Stomach (tissue), 9 donors: ENCODE results near the gene TMEM106B. TPM values are rescaled to one million over a fixed set of nuclear protein-coding genes. Genes with fewer than 3 reads are reported as not detected.
A peak's percentile ranks its signal among the peaks of the same experiment; 100 is the strongest.
"Not testable (repeated sequence)": the region's sequence is repeated elsewhere in the genome, so short reads cannot be mapped to it uniquely, and the experiment has no call there.

Source experiments
- DNase-seq, 2 donors: peaks; one replicate each; pipeline versions ENCODE4 v3.0.0 to v3.0.0-alpha.2; 2013 to 2019
- H3K27ac ChIP-seq, 5 donors: fragments of 200-600 bp in 4 of 5; sonication (generic) in 4 of 5; one replicate each; pipeline ENCODE4 v1.5.1; 2013 to 2019; ENCODE audit warnings: mild to moderate bottlenecking in 1 of 5, moderate library complexity in 1 of 5
- H3K27me3 ChIP-seq, 3 donors: fragments of 200-600 bp; sonication (generic); one replicate each; pipeline ENCODE4 v1.5.1; 2017 to 2019; ENCODE audit warnings: mixed run types in 1 of 3
- H3K36me3 ChIP-seq, 4 donors: fragments of 200-600 bp; sonication (generic); 1 replicate in 3 of 4; 2 replicates in 1 of 4; pipeline ENCODE4 v1.5.1; 2016 to 2019
- H3K4me1 ChIP-seq, 4 donors: fragments of 200-600 bp; sonication (generic); one replicate each; pipeline ENCODE4 v1.5.1; 2016 to 2019
- H3K4me3 ChIP-seq, 4 donors: fragments of 200-600 bp; sonication (generic) in 3 of 4; one replicate each; pipeline ENCODE4 v1.5.1; 2016 to 2019; ENCODE audit warnings: mild to moderate bottlenecking in 1 of 4
- H3K9me3 ChIP-seq, 4 donors: fragments of 200-600 bp; sonication (generic); one replicate each; pipeline ENCODE4 v1.5.1; 2016 to 2019
- CTCF ChIP-seq, 7 experiments: fragments of 450-650 bp in 4 of 7; fragments of 200-600 bp in 3 of 7; sonication (generic) in 3 of 7; IDR thresholded peaks; one replicate each; pipeline ENCODE4 v1.5.1; 2016 to 2019; ENCODE audit warnings: antibody characterized with exemption in 7 of 7, control low read depth in 2 of 7, mild to moderate bottlenecking in 1 of 7
- EP300 ChIP-seq: sonication (generic); formaldehyde crosslinking; IDR thresholded peaks from one replicate; pipeline ENCODE4 v1.6.1; 2017; ENCODE audit warnings: antibody characterized with exemption
- POLR2A ChIP-seq, 4 donors: fragments of 450-650 bp; IDR thresholded peaks; one replicate each; pipeline ENCODE4 v1.6.1; 2016; ENCODE audit warnings: antibody characterized with exemption in 4 of 4, control low read depth in 2 of 4, mild to moderate bottlenecking in 1 of 4, moderate library complexity in 1 of 4
- POLR2AphosphoS5 ChIP-seq, 3 donors: sonication (generic); formaldehyde crosslinking; IDR thresholded peaks; one replicate each; pipeline ENCODE4 v1.6.1; 2016; ENCODE audit warnings: antibody characterized with exemption in 3 of 3
- WGBS, 5 donors: extraction: QIAGEN DNeasy Blood & Tissue Kit in 3 of 5; methylation state at CpG; one replicate each; pipeline versions ENCODE4 v1.1.5 to v1.1.7; 2013 to 2018; 5-methylcytosine and 5-hydroxymethylcytosine counted together
- intact Hi-C: fragments of 100-400 bp; cut with DNase I; formaldehyde crosslinking; loops from one replicate; pipeline ENCODE4 v1.15.1; 2023; ENCODE audit warnings: low total_unique reads
- polyA plus RNA-seq, 3 donors: library from polyadenylated mRNA; stranded (reverse); fragments of 200-250 nt; gene quantifications; one replicate each; pipeline ENCODE4 v1.2.3, GENCODE V29; 2013
- total RNA-seq, 5 donors: library from RNA; depleted of rRNA; stranded (reverse); fragments of >200 nt; gene quantifications; one replicate each; pipeline versions ENCODE4 v1.1.0 to v1.2.3, GENCODE V29; 2014 to 2016
- donor health status: healthy with polysubstance abuse.
- donor health status: Bipolar disorder and iron deficiency.
- donor health status: healthy.

The TMEM106B gene
- total and polyA plus RNA-seq, 8 donors: 5.0 to 85.5 (median 18.4) TPM

- peaks cover 0 to 17% (median 8%) of the 10 kb centered on the region in 4 donors for H3K4me1 ChIP-seq
- 36 to 55% (median 39%) methylated on average over 1 of the region's 1 CpG for WGBS, 5 donors
- no peak for DNase-seq
These were observed 11.9 kb downstream of the TMEM106B start for GRCh38 chr7:12222889-12223579.

GRCh38 chr7:12225017-12225416, 13.9 kb downstream of the TMEM106B start:
- peaks cover 0 to 17% (median 8%) of the 10 kb centered on the region in 4 donors for H3K4me1 ChIP-seq
- 80 to 90% (median 88%) methylated on average over 7 of the region's 7 CpGs for WGBS, 5 donors
- H3K4me3 ChIP-seq, DNase-seq, H3K27me3 ChIP-seq, intact Hi-C loops, H3K9me3 ChIP-seq, H3K27ac ChIP-seq: not testable (repeated sequence)
- peaks cover 5 to 41% (median 32%) of the 10 kb centered on the region in 4 donors for H3K36me3 ChIP-seq

More at GRCh38 chr7:12222889-12223579, 11.9 kb downstream of the TMEM106B start:
- intact Hi-C loops: no loop called here
- Histone ChIP-seq H3K4me3 (no peak overlapping the region), H3K36me3 (peaks cover 5 to 53% (median 41%) of the 10 kb centered on the region in 4 donors), H3K27me3 (no peaks in the 10 kb centered on the region), H3K27ac (peak overlapping the region in 1 of 5 donors; percentile 12), H3K9me3 (no peaks in the 10 kb centered on the region)
- TF ChIP-seq EP300 (no peak), CTCF (IDR thresholded peaks at IDR 0.05) (no peak), POLR2A (IDR thresholded peaks at IDR 0.05) (no peak), POLR2AphosphoS5 (IDR thresholded peaks at IDR 0.05) (no peak)

GRCh38 chr7:12226756-12227155, 15.7 kb downstream of the TMEM106B start:
- H3K27ac ChIP-seq: no peak overlapping the region
- H3K27me3 ChIP-seq: no peaks in the 10 kb centered on the region
- DNase-seq: peak in 1 of 2 donors; percentile 30
- H3K36me3 ChIP-seq: peaks cover 9 to 51% (median 37%) of the 10 kb centered on the region in 4 donors
- H3K4me1 ChIP-seq: peaks cover 0 to 11% (median 2%) of the 10 kb centered on the region in 4 donors
- no peaks in the 10 kb centered on the region for H3K9me3 ChIP-seq
- TF ChIP-seq CTCF (IDR thresholded peaks at IDR 0.05) (no peak), POLR2A (IDR thresholded peaks at IDR 0.05) (no peak), POLR2AphosphoS5 (IDR thresholded peaks at IDR 0.05) (no peak), EP300 (no peak)
- WGBS, 5 donors: 41 to 62% (median 53%) methylated on average over 2 of the region's 2 CpGs
- H3K4me3 ChIP-seq: no peak overlapping the region
- intact Hi-C loops: no loop called here

GRCh38 chr7:12228024-12228423, 16.9 kb downstream of the TMEM106B start:
- Histone ChIP-seq H3K27ac (no peak overlapping the region), H3K27me3 (no peaks in the 10 kb centered on the region), H3K9me3 (no peaks in the 10 kb centered on the region), H3K36me3 (peaks cover 9 to 62% (median 41%) of the 10 kb centered on the region in 4 donors), H3K4me3 (no peak overlapping the region), H3K4me1 (peaks cover 0 to 11% (median 2%) of the 10 kb centered on the region in 4 donors)
- intact Hi-C loops: no loop called here
- TF ChIP-seq POLR2AphosphoS5 (IDR thresholded peaks at IDR 0.05) (no peak), EP300 (no peak), CTCF (IDR thresholded peaks at IDR 0.05) (no peak), POLR2A (IDR thresholded peaks at IDR 0.05) (no peak)
- DNase-seq: no peak

- Histone ChIP-seq H3K9me3 (no peaks in the 10 kb centered on the region), H3K27ac (no peak overlapping the region), H3K4me3 (no peak overlapping the region), H3K27me3 (no peaks in the 10 kb centered on the region), H3K4me1 (peaks cover 0 to 11% (median 2%) of the 10 kb centered on the region in 4 donors), H3K36me3 (peaks cover 9 to 54% (median 47%) of the 10 kb centered on the region in 4 donors)
- intact Hi-C loops: no loop called here
- no peak for DNase-seq
- TF ChIP-seq POLR2AphosphoS5 (IDR thresholded peaks at IDR 0.05) (no peak), CTCF (IDR thresholded peaks at IDR 0.05) (no peak), POLR2A (IDR thresholded peaks at IDR 0.05) (no peak), EP300 (no peak)
These were observed 18.0 kb downstream of the TMEM106B start for GRCh38 chr7:12229046-12229445.
